SU-DHL-6 (cell line): ENCODE measurements around the gene PLPP3.

Experiments used
- H2AFZ ChIP-seq: fragments of 200-600 bp; sonication (generic); 2 replicates; pipeline ENCODE4 v1.6.1; 2014; ENCODE audit warnings: low read depth, mild to moderate bottlenecking, moderate library complexity, mixed read lengths, antibody characterized with exemption, low read length; ENCODE audit not compliant: severe bottlenecking
- H3F3A ChIP-seq: fragments of 200-600 bp; shearing (Covaris generic); 2 replicates; pipeline ENCODE4 v1.6.0; 2016; ENCODE audit warnings: antibody characterized with exemption, mild to moderate bottlenecking; ENCODE audit not compliant: insufficient read depth
- H3K27ac ChIP-seq: fragments of 200-600 bp; sonication (generic); 2 replicates; pipeline ENCODE4 v1.5.1; 2016; ENCODE audit warnings: low read depth, mild to moderate bottlenecking, low read length, moderate library complexity, mixed read lengths
- H3K27me3 ChIP-seq: fragments of 200-600 bp; sonication (generic), shearing (Covaris generic); 2 replicates; pipeline ENCODE4 v1.6.0; 2014; ENCODE audit warnings: mild to moderate bottlenecking, low read length
- H3K36me3 ChIP-seq: fragments of 200-600 bp; sonication (generic); 2 replicates; pipeline ENCODE4 v1.6.1; 2014; ENCODE audit warnings: mild to moderate bottlenecking, low read length, mixed read lengths
- H3K4me2 ChIP-seq: fragments of 300-600, 200-600 bp; shearing (Covaris generic), sonication (generic); 2 replicates; pipeline ENCODE4 v1.6.0; 2014; ENCODE audit warnings: low read length, low read depth, mild to moderate bottlenecking; ENCODE audit not compliant: poor library complexity, severe bottlenecking
- H3K4me3 ChIP-seq: fragments of 200-600 bp; sonication (generic); 2 replicates; pipeline ENCODE4 v1.5.1; 2014; ENCODE audit warnings: antibody characterized with exemption, low read length, mild to moderate bottlenecking, mixed read lengths; ENCODE audit not compliant: insufficient read depth, poor library complexity, severe bottlenecking
- H3K79me2 ChIP-seq: fragments of 200-600 bp; sonication (generic); 2 replicates; pipeline ENCODE4 v1.6.1; 2014; ENCODE audit warnings: mild to moderate bottlenecking, low read length, moderate library complexity; ENCODE audit not compliant: insufficient read depth
- H3K9ac ChIP-seq: fragments of 200-600 bp; sonication (generic); 2 replicates; pipeline ENCODE4 v1.7.0; 2014; ENCODE audit warnings: mild to moderate bottlenecking, low read length
- H3K9me2 ChIP-seq: fragments of 200-600 bp; sonication (generic); replicated peaks from 2 replicates; pipeline ENCODE4 v1.6.1; 2014; ENCODE audit warnings: low read length; ENCODE audit not compliant: insufficient read depth
- H3K9me3 ChIP-seq: fragments of 200-600 bp; sonication (generic); 2 replicates; pipeline ENCODE4 v1.6.1; 2014; ENCODE audit warnings: low read length, mixed read lengths; ENCODE audit not compliant: insufficient read depth
- H4K20me1 ChIP-seq: fragments of 200-600 bp; sonication (generic); 2 replicates; pipeline ENCODE4 v1.6.1; 2014; ENCODE audit warnings: low read depth, mild to moderate bottlenecking, antibody characterized with exemption, low read length, moderate library complexity, mixed read lengths
- EZH2phosphoT487 ChIP-seq: fragments of 200-600 bp; sonication (generic), shearing (Covaris generic); conservative IDR thresholded peaks from 2 replicates; pipeline ENCODE4 v1.6.1; 2018; ENCODE audit warnings: mild to moderate bottlenecking, antibody characterized with exemption, low read length, moderate library complexity, mixed read lengths
- TF ChIP-seq, protein P1 (sequence below): fragments of 200-600 bp; sonication (generic); IDR thresholded peaks from one replicate; pipeline ENCODE4 v1.5.1; 2017; ENCODE audit warnings: antibody characterized with exemption, mild to moderate bottlenecking, low read length, moderate library complexity; ENCODE audit not compliant: insufficient read depth, poor library complexity, severe bottlenecking

Gene PLPP3

GRCh38 chr1:56578963-56579875 is at the start of gene PLPP3:
PLPP3 (minus strand) TSS chr1:56579563; CDS start chr1:56579016, 547 bp downstream.
- Histone ChIP-seq H3K9ac (no peak within 1 kb of the TSS), H3K79me2 (no peaks in the 10 kb centered on the region), H2AFZ (no peak within 1 kb of the TSS), H3K27ac (no peak within 1 kb of the TSS), H3K36me3 (no peaks in the 10 kb centered on the region), H3K4me2 (peak within 1 kb of the TSS; percentile 35), H4K20me1 (no peaks in the 10 kb centered on the region), H3K9me2 (no peaks in the 10 kb centered on the region), H3K27me3 (no peaks in the 10 kb centered on the region), H3K4me3 (no peak within 1 kb of the TSS), H3K9me3 (no peaks in the 10 kb centered on the region), H3F3A (no peaks in the 10 kb centered on the region)
- TF ChIP-seq, protein P1, sequence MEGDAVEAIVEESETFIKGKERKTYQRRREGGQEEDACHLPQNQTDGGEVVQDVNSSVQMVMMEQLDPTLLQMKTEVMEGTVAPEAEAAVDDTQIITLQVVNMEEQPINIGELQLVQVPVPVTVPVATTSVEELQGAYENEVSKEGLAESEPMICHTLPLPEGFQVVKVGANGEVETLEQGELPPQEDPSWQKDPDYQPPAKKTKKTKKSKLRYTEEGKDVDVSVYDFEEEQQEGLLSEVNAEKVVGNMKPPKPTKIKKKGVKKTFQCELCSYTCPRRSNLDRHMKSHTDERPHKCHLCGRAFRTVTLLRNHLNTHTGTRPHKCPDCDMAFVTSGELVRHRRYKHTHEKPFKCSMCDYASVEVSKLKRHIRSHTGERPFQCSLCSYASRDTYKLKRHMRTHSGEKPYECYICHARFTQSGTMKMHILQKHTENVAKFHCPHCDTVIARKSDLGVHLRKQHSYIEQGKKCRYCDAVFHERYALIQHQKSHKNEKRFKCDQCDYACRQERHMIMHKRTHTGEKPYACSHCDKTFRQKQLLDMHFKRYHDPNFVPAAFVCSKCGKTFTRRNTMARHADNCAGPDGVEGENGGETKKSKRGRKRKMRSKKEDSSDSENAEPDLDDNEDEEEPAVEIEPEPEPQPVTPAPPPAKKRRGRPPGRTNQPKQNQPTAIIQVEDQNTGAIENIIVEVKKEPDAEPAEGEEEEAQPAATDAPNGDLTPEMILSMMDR = no peak
- no peak for TF ChIP-seq EZH2phosphoT487

DNA sequence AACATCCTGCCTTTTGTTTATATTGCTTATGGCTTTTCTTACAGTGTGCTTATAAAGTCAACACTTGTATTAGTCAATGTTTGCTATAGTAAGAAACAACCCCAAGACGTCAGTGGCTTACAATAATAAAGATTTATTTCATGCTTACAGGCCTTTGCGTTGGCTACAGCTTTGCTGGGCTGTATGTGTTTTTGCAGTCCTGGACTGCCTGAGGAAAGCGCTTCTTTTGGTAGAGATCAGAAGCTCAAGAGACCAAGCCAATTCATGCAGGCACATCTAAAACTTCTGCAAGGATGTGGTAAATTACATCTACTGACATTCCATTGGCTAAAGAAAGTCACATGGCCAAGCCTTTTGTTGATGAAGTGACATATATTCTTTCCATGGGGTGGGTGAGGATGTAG is 48.3 kb upstream of the PLPP3 start:
- Histone ChIP-seq H3K36me3 (no peaks in the 10 kb centered on the region), H3K27ac (no peak overlapping the region), H3K79me2 (no peaks in the 10 kb centered on the region), H2AFZ (no peak overlapping the region), H3K9me2 (no peaks in the 10 kb centered on the region), H3K27me3 (no peaks in the 10 kb centered on the region), H3K4me3 (no peak overlapping the region), H3K4me2 (no peak overlapping the region), H3K9me3 (no peaks in the 10 kb centered on the region), H3F3A (no peaks in the 10 kb centered on the region), H4K20me1 (no peaks in the 10 kb centered on the region), H3K9ac (no peak overlapping the region)
- TF ChIP-seq EZH2phosphoT487 = no peak
- TF ChIP-seq, protein P1 = no peak

DNA sequence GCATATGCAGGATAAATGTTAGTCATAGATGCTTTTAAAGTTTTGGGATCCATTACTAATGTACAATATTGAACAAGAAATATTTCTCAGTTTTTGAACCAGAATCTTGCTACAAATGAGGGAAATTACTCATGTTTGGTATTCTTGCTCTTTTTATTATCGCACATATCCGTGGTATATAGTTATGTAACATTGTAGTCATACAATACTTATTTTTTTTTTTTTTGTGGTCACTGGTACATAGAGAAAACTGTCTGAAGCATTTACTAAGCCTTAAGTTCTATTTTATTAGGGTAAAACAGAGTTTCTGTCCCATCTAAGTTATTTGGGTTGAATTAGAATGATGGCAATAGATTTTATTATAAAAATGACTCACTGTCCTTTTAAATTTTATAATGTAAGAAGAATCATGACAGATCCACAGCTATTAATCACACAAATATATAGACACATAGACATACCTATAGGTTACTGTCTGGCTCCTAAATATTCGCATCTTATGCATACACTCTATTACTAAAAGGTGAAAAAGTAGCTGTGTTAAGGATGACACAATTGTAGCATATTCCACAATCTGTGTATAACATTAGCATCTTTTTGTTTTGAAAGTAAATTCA is 47.8 kb upstream of the PLPP3 start:
- Histone ChIP-seq H3K4me3 (no peak overlapping the region), H3K36me3 (no peaks in the 10 kb centered on the region), H3F3A (no peaks in the 10 kb centered on the region), H3K9me2 (no peaks in the 10 kb centered on the region), H4K20me1 (no peaks in the 10 kb centered on the region), H3K9ac (no peak overlapping the region), H3K79me2 (no peaks in the 10 kb centered on the region), H3K4me2 (no peak overlapping the region), H3K27ac (no peak overlapping the region), H2AFZ (no peak overlapping the region), H3K9me3 (no peaks in the 10 kb centered on the region), H3K27me3 (no peaks in the 10 kb centered on the region)
- TF ChIP-seq EZH2phosphoT487 = no peak
- TF ChIP-seq, protein P1 = no peak
